AG10803 (cell line): ENCODE measurements around the gene REV1.

Source experiments
- DNase-seq: peaks from one replicate; pipeline ENCODE4 v3.0.0; 2010; ENCODE audit warnings: low read depth
- H3K4me3 ChIP-seq: 2 replicates; pipeline ENCODE4 v1.5.1; 2011; ENCODE audit warnings: mild to moderate bottlenecking, low read length, control low read depth
- TF ChIP-seq, protein P1 (sequence below): conservative IDR thresholded peaks from 2 replicates; pipeline ENCODE4 v1.5.1; 2011; ENCODE audit warnings: mild to moderate bottlenecking, low read length, control low read depth, inconsistent platforms

REV1 gene

DNA sequence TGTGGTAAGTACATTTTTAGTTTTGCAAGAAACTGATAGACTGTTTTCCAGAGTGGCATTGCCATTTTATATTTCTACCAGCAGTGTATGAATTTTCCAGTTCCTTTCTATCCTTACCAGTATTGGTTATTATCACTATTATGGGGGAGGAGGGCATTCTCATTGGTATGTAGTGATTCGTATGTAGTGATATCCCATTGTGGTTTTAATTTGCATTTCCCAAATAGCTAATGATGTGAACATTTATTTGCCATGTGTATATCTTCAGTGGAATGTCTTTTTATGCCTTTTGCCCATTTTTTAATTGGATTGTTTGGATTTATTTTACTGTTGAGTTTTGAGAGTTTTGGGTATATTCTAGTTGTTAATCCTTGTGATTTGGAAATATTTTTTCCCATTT is 135.7 kb downstream of the REV1 start:
- TF ChIP-seq, protein P1, sequence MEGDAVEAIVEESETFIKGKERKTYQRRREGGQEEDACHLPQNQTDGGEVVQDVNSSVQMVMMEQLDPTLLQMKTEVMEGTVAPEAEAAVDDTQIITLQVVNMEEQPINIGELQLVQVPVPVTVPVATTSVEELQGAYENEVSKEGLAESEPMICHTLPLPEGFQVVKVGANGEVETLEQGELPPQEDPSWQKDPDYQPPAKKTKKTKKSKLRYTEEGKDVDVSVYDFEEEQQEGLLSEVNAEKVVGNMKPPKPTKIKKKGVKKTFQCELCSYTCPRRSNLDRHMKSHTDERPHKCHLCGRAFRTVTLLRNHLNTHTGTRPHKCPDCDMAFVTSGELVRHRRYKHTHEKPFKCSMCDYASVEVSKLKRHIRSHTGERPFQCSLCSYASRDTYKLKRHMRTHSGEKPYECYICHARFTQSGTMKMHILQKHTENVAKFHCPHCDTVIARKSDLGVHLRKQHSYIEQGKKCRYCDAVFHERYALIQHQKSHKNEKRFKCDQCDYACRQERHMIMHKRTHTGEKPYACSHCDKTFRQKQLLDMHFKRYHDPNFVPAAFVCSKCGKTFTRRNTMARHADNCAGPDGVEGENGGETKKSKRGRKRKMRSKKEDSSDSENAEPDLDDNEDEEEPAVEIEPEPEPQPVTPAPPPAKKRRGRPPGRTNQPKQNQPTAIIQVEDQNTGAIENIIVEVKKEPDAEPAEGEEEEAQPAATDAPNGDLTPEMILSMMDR: no peak
- peak; percentile 73 for DNase-seq
- no peak overlapping the region for H3K4me3 ChIP-seq
